Mesenchymal stem cell (in vitro differentiated cells and primary cell): ENCODE data around the gene HSPA12B.

Source experiments
- DNase-seq: peaks from one replicate; pipeline ENCODE4 v3.0.0-alpha.2; 2013
- H2AFZ ChIP-seq: one replicate; pipeline ENCODE4 v1.6.1; 2013; ENCODE audit warnings: low read depth, mild to moderate bottlenecking, control low read depth, inconsistent platforms, low read length, moderate library complexity
- H2AK5ac ChIP-seq: 2 replicates; pipeline ENCODE4 v1.6.1; 2013; ENCODE audit warnings: low read length, moderate library complexity, mild to moderate bottlenecking, inconsistent platforms; ENCODE audit not compliant: severe bottlenecking
- H2BK120ac ChIP-seq: one replicate; pipeline ENCODE4 v1.6.1; 2013; ENCODE audit warnings: low read depth, mild to moderate bottlenecking, inconsistent platforms, low read length, moderate library complexity
- H2BK12ac ChIP-seq, 2 experiments: one replicate each; pipeline ENCODE4 v1.6.1; 2013; ENCODE audit warnings: inconsistent platforms in 2 of 2, low read length in 2 of 2, mild to moderate bottlenecking in 2 of 2, moderate library complexity in 2 of 2, control low read depth in 1 of 2
- H2BK15ac ChIP-seq: one replicate; pipeline ENCODE4 v1.6.1; 2013; ENCODE audit warnings: mild to moderate bottlenecking, low read depth, inconsistent platforms; ENCODE audit not compliant: poor library complexity, severe bottlenecking
- H2BK5ac ChIP-seq: 2 replicates; pipeline ENCODE4 v1.6.1; 2013; ENCODE audit warnings: low read depth, mild to moderate bottlenecking, low read length, control low read depth, inconsistent platforms; ENCODE audit not compliant: poor library complexity, severe bottlenecking
- H3K14ac ChIP-seq, 2 experiments: one replicate each; pipeline ENCODE4 v1.6.1; 2013; ENCODE audit warnings: inconsistent platforms in 2 of 2, low read length in 2 of 2, control low read depth in 1 of 2, mild to moderate bottlenecking in 1 of 2, moderate library complexity in 1 of 2
- H3K18ac ChIP-seq, 2 experiments: one replicate each; pipeline ENCODE4 v1.6.1; 2013; ENCODE audit warnings: inconsistent platforms in 2 of 2, low read length in 2 of 2, control low read depth in 1 of 2, low read depth in 1 of 2, mild to moderate bottlenecking in 1 of 2
- H3K23ac ChIP-seq, 2 experiments: one replicate each; pipeline ENCODE4 v1.6.1; 2013; ENCODE audit warnings: inconsistent platforms in 2 of 2, low read length in 2 of 2, mild to moderate bottlenecking in 2 of 2, moderate library complexity in 2 of 2, control low read depth in 1 of 2
- H3K27ac ChIP-seq: 2 replicates; pipeline ENCODE4 v1.5.1; 2013; ENCODE audit warnings: mild to moderate bottlenecking, moderate library complexity, low read length, control low read depth, inconsistent platforms; ENCODE audit not compliant: poor library complexity, severe bottlenecking
- H3K27me3 ChIP-seq, 2 experiments: 2 replicates each; pipeline versions ENCODE4 v1.6.1 to v1.7.0; 2013; ENCODE audit warnings: low read length in 2 of 2, mild to moderate bottlenecking in 2 of 2, moderate library complexity in 2 of 2, control low read depth in 1 of 2, inconsistent platforms in 1 of 2; ENCODE audit not compliant: control insufficient read depth in 1 of 2, insufficient read depth in 1 of 2
- H3K36me3 ChIP-seq, 2 experiments: 2 replicates each; pipeline versions ENCODE4 v1.6.1 to v1.7.0; 2013; ENCODE audit warnings: low read length in 2 of 2, control low read depth in 1 of 2, inconsistent platforms in 1 of 2, low read depth in 1 of 2, mild to moderate bottlenecking in 1 of 2; ENCODE audit not compliant: insufficient read depth in 2 of 2, control insufficient read depth in 1 of 2
- H3K4ac ChIP-seq, 2 experiments: one replicate each; pipeline ENCODE4 v1.6.1; 2013; ENCODE audit warnings: inconsistent platforms in 2 of 2, low read length in 2 of 2, mild to moderate bottlenecking in 2 of 2, moderate library complexity in 2 of 2, control low read depth in 1 of 2, low read depth in 1 of 2
- H3K4me1 ChIP-seq: 2 replicates; pipeline ENCODE4 v1.6.1; 2013; ENCODE audit warnings: low read depth, low read length, control low read depth; ENCODE audit not compliant: control insufficient read depth, insufficient read depth
- H3K4me2 ChIP-seq: 2 replicates; pipeline ENCODE4 v1.6.1; 2013; ENCODE audit warnings: low read length, mild to moderate bottlenecking, inconsistent platforms; ENCODE audit not compliant: poor library complexity, severe bottlenecking
- H3K4me3 ChIP-seq, 2 experiments: 2 replicates each; pipeline versions ENCODE4 v1.5.1 to v1.7.0; 2013; ENCODE audit warnings: low read length in 2 of 2, mild to moderate bottlenecking in 2 of 2, control low read depth in 1 of 2, low read depth in 1 of 2; ENCODE audit not compliant: insufficient read depth in 1 of 2
- H3K79me1 ChIP-seq: replicated peaks from 2 replicates; pipeline ENCODE4 v1.6.1; 2013; ENCODE audit warnings: mild to moderate bottlenecking, control low read depth, low read length, inconsistent platforms; ENCODE audit not compliant: poor library complexity, severe bottlenecking
- H3K9ac ChIP-seq: 2 replicates; pipeline ENCODE4 v1.7.0; 2013; ENCODE audit warnings: mild to moderate bottlenecking, low read length, moderate library complexity
- H3K9me3 ChIP-seq: 2 replicates; pipeline ENCODE4 v1.7.0; 2013; ENCODE audit warnings: mild to moderate bottlenecking, low read length; ENCODE audit not compliant: control insufficient read depth
- H4K8ac ChIP-seq: one replicate; pipeline ENCODE4 v1.6.1; 2013; ENCODE audit warnings: inconsistent platforms, mild to moderate bottlenecking, low read length, moderate library complexity
- H4K91ac ChIP-seq: one replicate; pipeline ENCODE4 v1.6.1; 2013; ENCODE audit warnings: mild to moderate bottlenecking, low read length, inconsistent platforms
- WGBS: methylation state at CpG from one replicate; pipeline ENCODE4 v1.1.7; 2013; ENCODE audit warnings: mixed read lengths; 5-methylcytosine and 5-hydroxymethylcytosine counted together

The HSPA12B gene

DNA sequence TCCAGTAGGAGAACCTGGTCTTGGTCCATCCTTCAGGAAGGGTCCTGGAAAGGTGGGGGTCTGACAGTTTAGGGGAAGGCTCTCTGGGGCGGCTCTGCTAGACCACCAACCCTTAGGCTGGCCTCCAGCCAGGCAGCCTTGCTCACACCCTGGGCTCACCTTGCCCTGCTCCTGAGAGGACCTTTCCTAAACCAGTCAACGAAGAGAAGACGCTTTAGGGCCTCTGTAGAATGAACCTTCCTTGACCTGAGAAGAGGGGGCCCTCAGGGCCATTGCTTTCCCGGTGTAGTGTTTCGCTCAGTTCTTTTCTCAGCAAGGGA, 64.7 kb downstream of the HSPA12B start:
- Histone ChIP-seq H2AK5ac (no peak overlapping the region), H3K4me1 (peaks cover 37% of the 10 kb centered on the region), H3K18ac (peak overlapping the region in 1 of 2 experiments; percentile 68), H3K79me1 (peaks cover 30% of the 10 kb centered on the region), H3K4ac (peak overlapping the region; percentile 9 to 91), H3K4me3 (peak overlapping the region in 1 of 2 experiments; percentile 97), H3K27me3 (no peaks in the 10 kb centered on the region), H4K8ac (no peak overlapping the region), H3K23ac (peak overlapping the region in 1 of 2 experiments; percentile 83), H3K14ac (peak overlapping the region in 1 of 2 experiments; percentile 84), H3K9ac (peak overlapping the region; percentile 92), H3K4me2 (no peak overlapping the region), H2AFZ (no peak overlapping the region), H2BK5ac (no peak overlapping the region), H4K91ac (no peak overlapping the region), H3K36me3 (peaks cover 34 to 48% of the 10 kb centered on the region in 2 experiments), H2BK12ac (peak overlapping the region; percentile 44 to 85), H2BK120ac (no peak overlapping the region), H3K27ac (no peak overlapping the region), H3K9me3 (no peaks in the 10 kb centered on the region), H2BK15ac (no peak overlapping the region)
- DNase-seq, result no peak
- WGBS, result 80% methylated on average over 5 of the region's 5 CpGs

DNA sequence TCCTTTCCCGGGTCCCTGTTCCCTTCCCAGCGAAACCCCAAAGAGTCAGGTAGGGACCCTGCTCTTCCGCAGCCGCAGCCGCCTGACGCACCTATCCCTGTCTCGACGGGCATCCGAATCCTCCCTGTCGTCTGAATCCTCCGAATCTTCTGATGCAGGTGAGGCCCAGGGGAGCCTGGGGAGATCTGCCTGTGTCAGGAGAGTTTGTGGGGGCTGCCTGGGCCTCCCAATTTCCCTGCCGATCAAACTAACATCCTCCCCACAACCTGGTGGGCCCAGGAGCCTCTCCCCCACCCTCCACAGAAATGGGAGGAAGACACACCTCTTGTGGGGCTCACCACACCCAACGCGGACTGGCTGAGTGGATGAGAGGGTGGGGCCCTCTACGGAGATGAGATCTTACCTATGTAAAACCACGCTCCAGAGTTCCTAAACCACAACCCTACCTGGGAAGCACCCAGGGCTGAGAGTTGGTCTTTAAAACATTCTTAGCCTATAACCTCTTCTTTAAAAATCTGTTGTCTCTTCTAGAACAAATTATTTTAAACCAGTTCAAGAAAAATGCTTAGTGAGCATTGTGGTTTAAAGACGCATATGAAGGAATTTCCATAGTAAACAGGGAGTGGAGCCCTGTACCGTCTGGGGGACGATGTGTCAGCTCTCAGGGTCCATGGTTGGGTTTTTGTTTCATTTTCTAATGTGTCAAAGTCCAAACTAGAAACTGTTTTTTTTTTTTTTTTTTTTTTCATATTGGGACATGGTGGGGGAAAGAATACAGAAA, 65.3 kb downstream of the HSPA12B start:
- H3K36me3 ChIP-seq, result peaks cover 39 to 54% of the 10 kb centered on the region in 2 experiments
- H3K9me3 ChIP-seq, result no peaks in the 10 kb centered on the region
- peak overlapping the region in 1 of 2 experiments; percentile 97 for H3K4me3 ChIP-seq
- H3K18ac ChIP-seq, result peak overlapping the region; percentile 58 to 68
- peak overlapping the region in 1 of 2 experiments; percentile 85 for H2BK12ac ChIP-seq
- H2BK15ac ChIP-seq, result peak overlapping the region; percentile 96
- no peak overlapping the region for H2AFZ ChIP-seq
- DNase-seq, result peak; percentile 80
- peak overlapping the region; percentile 92 for H3K9ac ChIP-seq
- H3K23ac ChIP-seq, result peak overlapping the region in 1 of 2 experiments; percentile 83
- no peak overlapping the region for H4K8ac ChIP-seq
- H3K27ac ChIP-seq, result no peak overlapping the region
- H3K79me1 ChIP-seq, result peaks cover 30% of the 10 kb centered on the region
- H3K4ac ChIP-seq, result peak overlapping the region; percentile 9 to 91
- peak overlapping the region in 1 of 2 experiments; percentile 84 for H3K14ac ChIP-seq
- H3K4me1 ChIP-seq, result peaks cover 37% of the 10 kb centered on the region
- H3K4me2 ChIP-seq, result no peak overlapping the region
- no peaks in the 10 kb centered on the region for H3K27me3 ChIP-seq
- H2BK5ac ChIP-seq, result no peak overlapping the region
- peak overlapping the region; percentile 44 for H4K91ac ChIP-seq
- 70% methylated on average over 18 of the region's 19 CpGs for WGBS
- peak overlapping the region; percentile 27 for H2AK5ac ChIP-seq
- peak overlapping the region; percentile 80 for H2BK120ac ChIP-seq

DNA sequence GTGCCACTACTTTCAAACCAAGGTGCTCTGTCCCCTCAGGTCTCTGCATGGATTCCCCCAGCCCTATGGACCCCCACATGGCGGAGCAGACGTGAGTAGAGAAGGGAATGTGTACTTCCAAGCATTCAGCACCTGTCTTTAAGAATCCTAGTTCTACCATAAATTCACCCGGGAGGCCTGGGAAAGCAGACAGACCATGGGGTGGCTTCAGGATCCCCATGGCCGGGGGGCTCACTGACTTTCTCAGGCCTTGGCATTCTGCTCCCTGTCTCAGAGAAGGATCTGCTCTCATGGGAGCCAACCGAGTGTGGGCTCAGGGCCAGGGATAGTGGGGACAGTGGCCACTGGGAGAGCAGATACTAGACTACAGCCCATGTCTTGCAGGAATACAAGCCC, 65.9 kb downstream of the HSPA12B start:
- Histone ChIP-seq H3K9ac (peak overlapping the region; percentile 92), H4K8ac (peak overlapping the region; percentile 31), H3K79me1 (peaks cover 30% of the 10 kb centered on the region), H2BK120ac (no peak overlapping the region), H3K4ac (peak overlapping the region in 1 of 2 experiments; percentile 11), H3K4me2 (no peak overlapping the region), H3K4me3 (peak overlapping the region in 1 of 2 experiments; percentile 97), H3K27me3 (no peaks in the 10 kb centered on the region), H3K9me3 (no peaks in the 10 kb centered on the region), H3K36me3 (peaks cover 45 to 60% of the 10 kb centered on the region in 2 experiments), H3K14ac (peak overlapping the region in 1 of 2 experiments; percentile 49), H4K91ac (no peak overlapping the region), H2BK5ac (no peak overlapping the region), H2AFZ (no peak overlapping the region), H3K27ac (no peak overlapping the region), H3K18ac (peak overlapping the region in 1 of 2 experiments; percentile 78), H3K4me1 (peaks cover 37% of the 10 kb centered on the region), H2BK15ac (no peak overlapping the region), H3K23ac (no peak overlapping the region), H2AK5ac (no peak overlapping the region), H2BK12ac (peak overlapping the region in 1 of 2 experiments; percentile 76)
- no peak for DNase-seq
- WGBS, result 87% methylated on average over 5 of the region's 5 CpGs

DNA sequence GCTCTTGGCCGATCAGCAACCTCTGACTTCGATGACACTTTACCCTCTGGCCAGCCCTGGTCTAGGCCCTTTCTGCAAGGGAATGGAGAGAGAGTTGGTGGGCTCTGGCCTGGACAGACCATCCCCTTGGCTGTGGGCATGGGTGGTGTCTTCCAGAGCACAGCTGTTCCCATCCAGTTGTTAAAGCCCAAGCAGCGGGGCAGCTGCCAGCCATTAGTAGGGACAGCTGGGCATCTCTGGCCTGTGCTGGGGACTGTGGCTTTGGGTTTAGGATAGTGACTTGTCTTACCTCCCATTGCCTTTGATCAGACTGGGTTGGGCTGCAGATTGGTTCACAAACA, 66.4 kb downstream of the HSPA12B start:
- H3K4ac ChIP-seq, result peak overlapping the region in 1 of 2 experiments; percentile 32
- no peak overlapping the region for H2BK5ac ChIP-seq
- peak overlapping the region; percentile 65 for H2BK15ac ChIP-seq
- H3K79me1 ChIP-seq, result peaks cover 30% of the 10 kb centered on the region
- H2AFZ ChIP-seq, result no peak overlapping the region
- H4K91ac ChIP-seq, result peak overlapping the region; percentile 23
- peak overlapping the region; percentile 39 for H4K8ac ChIP-seq
- peak overlapping the region in 1 of 2 experiments; percentile 97 for H3K4me3 ChIP-seq
- H3K4me2 ChIP-seq, result no peak overlapping the region
- no peak overlapping the region for H3K27ac ChIP-seq
- H3K9ac ChIP-seq, result peak overlapping the region; percentile 92
- peak overlapping the region; percentile 16 to 54 for H3K18ac ChIP-seq
- WGBS, result 100% methylated on average over 3 of the region's 3 CpGs
- H3K36me3 ChIP-seq, result peaks cover 50 to 65% of the 10 kb centered on the region in 2 experiments
- peak overlapping the region in 1 of 2 experiments; percentile 94 for H2BK12ac ChIP-seq
- H3K23ac ChIP-seq, result peak overlapping the region in 1 of 2 experiments; percentile 47
- H3K4me1 ChIP-seq, result peaks cover 37% of the 10 kb centered on the region
- no peaks in the 10 kb centered on the region for H3K9me3 ChIP-seq
- H2BK120ac ChIP-seq, result no peak overlapping the region
- no peak for DNase-seq
- peak overlapping the region in 1 of 2 experiments; percentile 12 for H3K14ac ChIP-seq
- H2AK5ac ChIP-seq, result peak overlapping the region; percentile 59
- no peaks in the 10 kb centered on the region for H3K27me3 ChIP-seq
